GM12878 (cell line): Measurements from ENCODE around the gene STX1B. TPM values are rescaled to one million over a fixed set of nuclear protein-coding genes. Genes with fewer than 3 reads are reported as not detected.

Experiments used
- ATAC-seq: fragments of 200-7000 bp; cut with Tn5 transposase; 3 replicates; pipeline ENCODE4 v1.9.1; 2020; ENCODE audit warnings: mild to moderate bottlenecking, moderate library complexity
- BruUV-seq: library from RNA; stranded (reverse); fragments of 400-500 nt; replicated peaks from 2 replicates; lab custom pipeline; 2021; lab: Mats Ljungman, UMichigan
- CTCF ChIA-PET: fragments of 300-600 bp; sonication (Branson Sonifier 250); formaldehyde crosslinking; extraction: SDS; loops from one replicate; lab custom pipeline; 2021; ENCODE audit warnings: inconsistent platforms; lab: Yijun Ruan, JAX
- POLR2A ChIA-PET: fragments of 350-600 bp; formaldehyde crosslinking; extraction: SDS; loops from one replicate; lab custom pipeline; 2021; ENCODE audit warnings: inconsistent platforms; lab: Charles Lee
- RAD21 ChIA-PET: fragments of 300-600 bp; sonication (Branson Sonifier 250); formaldehyde crosslinking; loops from one replicate; lab custom pipeline; 2023; ENCODE audit warnings: antibody characterized with exemption; ENCODE audit not compliant: unreplicated experiment; lab: Charles Lee
- SMC1A ChIA-PET: fragments of 300-600 bp; sonication (Branson Sonifier 250); formaldehyde crosslinking; loops from one replicate; lab custom pipeline; 2023; ENCODE audit not compliant: unreplicated experiment, uncharacterized antibody; lab: Charles Lee
- DNase-seq: peaks from one replicate; pipeline ENCODE4 v3.0.0-alpha.2; 2011; ENCODE audit warnings: low read depth, low spot score
- FAIRE-seq: peaks from 3 replicates; lab custom pipeline; 2011; peaks lifted over from hg19 to GRCh38; lab: Jason Lieb, UNC
- H2AFZ ChIP-seq: 2 replicates; pipeline ENCODE4 v1.6.0; 2011; ENCODE audit warnings: low read depth, low read length, control low read depth; ENCODE audit not compliant: control insufficient read depth
- H3K27ac ChIP-seq: 2 replicates; pipeline ENCODE4 v1.5.1; 2011; ENCODE audit warnings: control low read depth; ENCODE audit not compliant: control insufficient read depth, insufficient read depth
- H3K27me3 ChIP-seq, 2 experiments: replicated peaks in 1 of 2; 2 replicates each; pipeline versions ENCODE4 v1.6.0 to v1.6.1; 2011; ENCODE audit warnings: low read length in 1 of 2; ENCODE audit not compliant: control insufficient read depth in 2 of 2, insufficient read depth in 2 of 2
- H3K36me3 ChIP-seq, 2 experiments: 2 replicates each; pipeline ENCODE4 v1.5.1; 2011; ENCODE audit warnings: low read length in 1 of 2; ENCODE audit not compliant: control insufficient read depth in 2 of 2, insufficient read depth in 2 of 2
- H3K4me1 ChIP-seq: 2 replicates; pipeline ENCODE4 v1.6.1; 2011; ENCODE audit warnings: mild to moderate bottlenecking, low read length, moderate library complexity, mixed read lengths; ENCODE audit not compliant: control insufficient read depth, insufficient read depth
- H3K4me2 ChIP-seq: 2 replicates; pipeline ENCODE4 v1.6.0; 2011; ENCODE audit warnings: control low read depth; ENCODE audit not compliant: control insufficient read depth, insufficient read depth
- H3K4me3 ChIP-seq: fragments of 200-600 bp; sonication (generic); 2 replicates; pipeline ENCODE4 v1.5.1; 2016
- H3K79me2 ChIP-seq: 2 replicates; pipeline ENCODE4 v1.6.0; 2011; ENCODE audit warnings: low read length; ENCODE audit not compliant: control insufficient read depth, insufficient read depth
- H3K9ac ChIP-seq: 2 replicates; pipeline ENCODE4 v1.8.0; 2011; ENCODE audit warnings: low read length, control low read depth, mixed read lengths; ENCODE audit not compliant: control insufficient read depth, insufficient read depth
- H3K9me3 ChIP-seq: replicated peaks from 3 replicates; pipeline ENCODE4 v1.5.1; 2011; ENCODE audit warnings: mild to moderate bottlenecking, low read length; ENCODE audit not compliant: control insufficient read depth, insufficient read depth
- H4K20me1 ChIP-seq: 2 replicates; pipeline ENCODE4 v1.6.0; 2011; ENCODE audit not compliant: control insufficient read depth, insufficient read depth
- ATF3 ChIP-seq: IDR thresholded peaks from 2 replicates; pipeline ENCODE4 v1.6.1; 2011; ENCODE audit warnings: low read depth, mild to moderate bottlenecking, low read length, moderate library complexity, borderline replicate concordance; ENCODE audit errors: extremely low read depth
- CBX5 ChIP-seq: sonication (generic); IDR thresholded peaks from 2 replicates; pipeline ENCODE4 v1.6.1; 2016; ENCODE audit warnings: low read depth, moderate library complexity, mild to moderate bottlenecking, inconsistent platforms
- CEBPB ChIP-seq, 2 experiments: fragments of 150-350 bp in 1 of 2; IDR thresholded peaks; 2 replicates each; pipeline ENCODE4 v1.6.1; 2012 to 2014; ENCODE audit warnings: low read depth in 2 of 2, low read length in 2 of 2, borderline replicate concordance in 1 of 2, inconsistent platforms in 1 of 2
- E4F1 ChIP-seq: fragments of 450-650 bp; IDR thresholded peaks from 2 replicates; pipeline ENCODE4 v1.6.1; 2018; ENCODE audit warnings: borderline replicate concordance, mild to moderate bottlenecking; ENCODE audit not compliant: partially characterized antibody
- FOS ChIP-seq: IDR thresholded peaks from 3 replicates; pipeline ENCODE4 v1.6.1; 2011; ENCODE audit warnings: borderline replicate concordance; ENCODE audit not compliant: insufficient read length; ENCODE audit errors: extremely low read depth
- IKZF2 ChIP-seq, 2 experiments: fragments of 450-650 bp; IDR thresholded peaks; 2 replicates each; pipeline ENCODE4 v1.6.1; 2017; ENCODE audit warnings: mild to moderate bottlenecking in 2 of 2, moderate library complexity in 2 of 2
- NFIC ChIP-seq: IDR thresholded peaks from 2 replicates; pipeline ENCODE4 v1.6.1; 2012; ENCODE audit warnings: low read depth, mild to moderate bottlenecking, inconsistent platforms, low read length, moderate library complexity
- PAX5 ChIP-seq: IDR thresholded peaks from 2 replicates; pipeline ENCODE4 v1.6.1; 2011; ENCODE audit warnings: low read depth, low read length, borderline replicate concordance
- POLR2A ChIP-seq: IDR thresholded peaks from 2 replicates; pipeline ENCODE4 v1.6.1; 2011; ENCODE audit warnings: low read depth, mild to moderate bottlenecking, low read length
- POLR2AphosphoS2 ChIP-seq: IDR thresholded peaks from 2 replicates; pipeline ENCODE4 v1.6.1; 2011; ENCODE audit warnings: low read depth, mild to moderate bottlenecking, low read length, improper control_type of control experiment, moderate library complexity
- RELB ChIP-seq: fragments of 450-650 bp; IDR thresholded peaks from 2 replicates; pipeline ENCODE4 v1.6.1; 2017; ENCODE audit warnings: low read depth, mild to moderate bottlenecking, moderate library complexity
- RFX5 ChIP-seq: IDR thresholded peaks from 2 replicates; pipeline ENCODE4 v1.6.1; 2011; ENCODE audit warnings: low read depth, low read length, improper control_type of control experiment
- TCF12 ChIP-seq: IDR thresholded peaks from 2 replicates; pipeline ENCODE4 v1.6.1; 2011; ENCODE audit warnings: low read depth, mild to moderate bottlenecking, low read length
- WRNIP1 ChIP-seq: IDR thresholded peaks from 2 replicates; pipeline ENCODE4 v1.6.1; 2011; ENCODE audit warnings: low read depth, low read length, improper control_type of control experiment, borderline replicate concordance
- WGBS: methylation state at CpG from one replicate; pipeline ENCODE4 v1.1.6; 2016; ENCODE audit warnings: low lambda C conversion rate; ENCODE audit not compliant: insufficient replicate concordance, insufficient coverage; ENCODE audit errors: missing lambda C conversion rate; 5-methylcytosine and 5-hydroxymethylcytosine counted together
- in situ Hi-C: fragments of 300-500 bp; cut with MboI; formaldehyde crosslinking; loops from 9 replicates; pipeline ENCODE4 v1.14.3; 2018; ENCODE audit warnings: mixed read lengths
- intact Hi-C: fragments of 100-400 bp; cut with micrococcal nuclease; formaldehyde crosslinking; loops from one replicate; pipeline ENCODE4 v1.14.2; 2022; ENCODE audit not compliant: unreplicated experiment
- polyA plus RNA-seq, 11 experiments: library from polyadenylated mRNA; depleted of rRNA in 4 of 11; unstranded in 6 of 11; stranded (reverse) in 5 of 11; fragments of >200 nt; fragmentation: Nextera tagmentation in 4 of 11; fragmentation: Illumina TruSeq in 1 of 11; extraction: Ambion mirVana in 4 of 11; extraction: Trizol in 1 of 11; gene quantifications; 1 replicate in 1 of 11; 2 replicates in 10 of 11; pipeline versions ENCODE4 v1.2.1 to v1.2.3, GENCODE V29; 2011 to 2016; ENCODE audit warnings: inconsistent platforms in 2 of 11, missing spikeins in 2 of 11, low read depth in 1 of 11
- total RNA-seq, 4 experiments: library from RNA; depleted of rRNA in 3 of 4; stranded (reverse); fragments of >200 nt in 3 of 4; fragmentation: Illumina TruSeq in 1 of 4; extraction: Trizol in 1 of 4; gene quantifications; 2 replicates each; pipeline versions ENCODE4 v1.2.1 to v1.2.3, GENCODE V29; 2013 to 2021

STX1B gene
- total and polyA plus RNA-seq, 10 of the 15 experiments (the other 5 are each of a cell fraction or from before 2014, with no cell fraction given), result 0.22 to 2.5 (median 1.1) TPM

- ATAC-seq, result no peak
- in situ Hi-C loops (loop anchor here (10.0 kb wide), 2 partner anchors 760 to 920 kb away; partner anchors contain the start of gene ZNF267), intact Hi-C loops (loop anchor here (10.0 kb wide), 2 partner anchors 140 to 920 kb away; partner anchors contain the start of genes VKORC1 and ZNF267)
- Histone ChIP-seq H3K4me3 (no peak overlapping the region), H3K4me2 (no peak overlapping the region), H3K4me1 (peaks cover 22% of the 10 kb centered on the region), H2AFZ (no peak overlapping the region), H3K36me3 (peaks cover 0 to 18% of the 10 kb centered on the region in 2 experiments; a peak in 3 of 4 replicates), H3K9me3 (no peaks in the 10 kb centered on the region), H3K27ac (no peak overlapping the region), H3K27me3 (no peaks in the 10 kb centered on the region), H4K20me1 (no peaks in the 10 kb centered on the region; the same call in 1 of the 2 replicates), H3K79me2 (peaks cover 20% of the 10 kb centered on the region), H3K9ac (no peak overlapping the region)
- CTCF ChIA-PET, result interaction anchor here (1.0 to 3.6 kb wide), 9 partner anchors 11 to 505 kb away, joined by 4 to 37 read pairs (median 14); partner anchors contain the start of genes VKORC1, ZNF646 and ZNF668
- SMC1A ChIA-PET, result interaction anchor here (1.4 to 2.5 kb wide), 5 partner anchors 14 to 187 kb away, joined by 3 to 12 read pairs (median 7); partner anchors contain the start of genes HSD3B7, ZNF646 and ZNF668
- BruUV-seq, result no TSS peak
- RAD21 ChIA-PET, result interaction anchor here (1.8 to 2.5 kb wide), 2 partner anchors 111 to 187 kb away, joined by 5 to 17 read pairs; no protein-coding TSS in a partner anchor
- FAIRE-seq, result no peak
- no peak for TF ChIP-seq RELB
- TF ChIP-seq TCF12, result no peak
- no peak for TF ChIP-seq IKZF2 (IDR thresholded peaks at IDR 0.05)
- TF ChIP-seq CBX5, result no peak
- no peak for TF ChIP-seq ATF3
- no peak for TF ChIP-seq PAX5
- no peak for TF ChIP-seq POLR2A
- no peak for TF ChIP-seq POLR2AphosphoS2
- TF ChIP-seq WRNIP1, result no peak
- TF ChIP-seq CEBPB (IDR thresholded peaks at IDR 0.05; ENCODE audit: borderline replicate concordance in 1 of 2, low read depth in 2 of 2, low read length in 2 of 2), result no peak
- no peak for TF ChIP-seq FOS
- TF ChIP-seq E4F1, result no peak
- no peak for TF ChIP-seq NFIC
- no peak for TF ChIP-seq RFX5
- no peak for DNase-seq
- WGBS, result 98% methylated on average over 8 of the region's 8 CpGs
- POLR2A ChIA-PET, result interaction anchor here (0.6 to 0.8 kb wide), 3 partner anchors 152 to 925 kb away, joined by 3 to 4 read pairs (median 3); no protein-coding TSS in a partner anchor
Measured at GRCh38 chr16:30954993-30955392, 55.4 kb downstream of the STX1B start.
